ENCODE results near the gene LRCH4. TPM values are rescaled to one million over a fixed set of nuclear protein-coding genes. Genes with fewer than 3 reads are reported as not detected.
A peak's percentile ranks its signal among the peaks of the same experiment; 100 is the strongest.

The LRCH4 gene
- total and polyA plus RNA-seq, 9 of the 15 experiments (the other 6 are each of a cell fraction or from before 2014, with no cell fraction given), result 0.06 to 63.3 (median 15.0) TPM

DNA sequence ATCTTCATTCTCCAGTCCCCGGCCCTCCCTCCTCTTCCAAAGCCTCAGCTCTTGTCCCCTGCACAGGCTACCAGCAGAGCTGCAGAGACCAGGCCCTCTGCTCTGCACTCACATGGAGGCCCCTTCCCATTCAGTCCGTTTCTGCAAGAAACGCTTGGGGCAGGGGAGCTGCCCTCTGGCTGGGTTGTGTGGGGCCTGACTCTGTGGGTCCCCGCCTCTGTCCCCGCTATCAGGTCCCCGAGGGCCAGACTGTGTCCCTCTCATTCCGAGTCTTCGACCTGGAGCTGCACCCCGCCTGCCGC is 17.7 kb upstream of the LRCH4 start (continued):
- TF ChIP-seq, protein P1, sequence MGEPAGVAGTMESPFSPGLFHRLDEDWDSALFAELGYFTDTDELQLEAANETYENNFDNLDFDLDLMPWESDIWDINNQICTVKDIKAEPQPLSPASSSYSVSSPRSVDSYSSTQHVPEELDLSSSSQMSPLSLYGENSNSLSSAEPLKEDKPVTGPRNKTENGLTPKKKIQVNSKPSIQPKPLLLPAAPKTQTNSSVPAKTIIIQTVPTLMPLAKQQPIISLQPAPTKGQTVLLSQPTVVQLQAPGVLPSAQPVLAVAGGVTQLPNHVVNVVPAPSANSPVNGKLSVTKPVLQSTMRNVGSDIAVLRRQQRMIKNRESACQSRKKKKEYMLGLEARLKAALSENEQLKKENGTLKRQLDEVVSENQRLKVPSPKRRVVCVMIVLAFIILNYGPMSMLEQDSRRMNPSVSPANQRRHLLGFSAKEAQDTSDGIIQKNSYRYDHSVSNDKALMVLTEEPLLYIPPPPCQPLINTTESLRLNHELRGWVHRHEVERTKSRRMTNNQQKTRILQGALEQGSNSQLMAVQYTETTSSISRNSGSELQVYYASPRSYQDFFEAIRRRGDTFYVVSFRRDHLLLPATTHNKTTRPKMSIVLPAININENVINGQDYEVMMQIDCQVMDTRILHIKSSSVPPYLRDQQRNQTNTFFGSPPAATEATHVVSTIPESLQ (CRISPR knock-in tag; IDR thresholded peaks at IDR 0.05), result no peak
- no peak for TF ChIP-seq FOSL1 (tag; conservative IDR thresholded peaks at IDR 0.05)
- TF ChIP-seq, protein P2, sequence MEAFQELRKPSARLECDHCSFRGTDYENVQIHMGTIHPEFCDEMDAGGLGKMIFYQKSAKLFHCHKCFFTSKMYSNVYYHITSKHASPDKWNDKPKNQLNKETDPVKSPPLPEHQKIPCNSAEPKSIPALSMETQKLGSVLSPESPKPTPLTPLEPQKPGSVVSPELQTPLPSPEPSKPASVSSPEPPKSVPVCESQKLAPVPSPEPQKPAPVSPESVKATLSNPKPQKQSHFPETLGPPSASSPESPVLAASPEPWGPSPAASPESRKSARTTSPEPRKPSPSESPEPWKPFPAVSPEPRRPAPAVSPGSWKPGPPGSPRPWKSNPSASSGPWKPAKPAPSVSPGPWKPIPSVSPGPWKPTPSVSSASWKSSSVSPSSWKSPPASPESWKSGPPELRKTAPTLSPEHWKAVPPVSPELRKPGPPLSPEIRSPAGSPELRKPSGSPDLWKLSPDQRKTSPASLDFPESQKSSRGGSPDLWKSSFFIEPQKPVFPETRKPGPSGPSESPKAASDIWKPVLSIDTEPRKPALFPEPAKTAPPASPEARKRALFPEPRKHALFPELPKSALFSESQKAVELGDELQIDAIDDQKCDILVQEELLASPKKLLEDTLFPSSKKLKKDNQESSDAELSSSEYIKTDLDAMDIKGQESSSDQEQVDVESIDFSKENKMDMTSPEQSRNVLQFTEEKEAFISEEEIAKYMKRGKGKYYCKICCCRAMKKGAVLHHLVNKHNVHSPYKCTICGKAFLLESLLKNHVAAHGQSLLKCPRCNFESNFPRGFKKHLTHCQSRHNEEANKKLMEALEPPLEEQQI (IDR thresholded peaks at IDR 0.05), result no peak
- TF ChIP-seq SAP30 (IDR thresholded peaks at IDR 0.05; ENCODE audit: borderline replicate concordance, insufficient read depth, low read depth, low read length, poor library complexity, severe bottlenecking), result peak; percentile 24
- TF ChIP-seq RAD51 (IDR thresholded peaks at IDR 0.05; ENCODE audit: borderline replicate concordance, low read depth), result no peak
- TF ChIP-seq HMG20B (CRISPR knock-in tag; IDR thresholded peaks at IDR 0.05), result no peak
- TF ChIP-seq ELF2 (CRISPR knock-in tag; IDR thresholded peaks at IDR 0.05), result peak; percentile 18; the same call in 1 of the 2 replicates
- TF ChIP-seq DLX4 (CRISPR knock-in tag; IDR thresholded peaks at IDR 0.05), result no peak
- no peak for TF ChIP-seq RFX5 (IDR thresholded peaks at IDR 0.05; ENCODE audit: low read depth, low read length)
- TF ChIP-seq ATF7 (IDR thresholded peaks at IDR 0.05), result no peak

Data from K562 (cell line).